Measurements from ENCODE around the gene ZBTB34. TPM values are rescaled to one million over a fixed set of nuclear protein-coding genes. Genes with fewer than 3 reads are reported as not detected.

ZBTB34 gene
- polyA plus RNA-seq, 3 donors from 2014 or later, result 0.96 to 1.2 TPM; not detected in 1

DNA sequence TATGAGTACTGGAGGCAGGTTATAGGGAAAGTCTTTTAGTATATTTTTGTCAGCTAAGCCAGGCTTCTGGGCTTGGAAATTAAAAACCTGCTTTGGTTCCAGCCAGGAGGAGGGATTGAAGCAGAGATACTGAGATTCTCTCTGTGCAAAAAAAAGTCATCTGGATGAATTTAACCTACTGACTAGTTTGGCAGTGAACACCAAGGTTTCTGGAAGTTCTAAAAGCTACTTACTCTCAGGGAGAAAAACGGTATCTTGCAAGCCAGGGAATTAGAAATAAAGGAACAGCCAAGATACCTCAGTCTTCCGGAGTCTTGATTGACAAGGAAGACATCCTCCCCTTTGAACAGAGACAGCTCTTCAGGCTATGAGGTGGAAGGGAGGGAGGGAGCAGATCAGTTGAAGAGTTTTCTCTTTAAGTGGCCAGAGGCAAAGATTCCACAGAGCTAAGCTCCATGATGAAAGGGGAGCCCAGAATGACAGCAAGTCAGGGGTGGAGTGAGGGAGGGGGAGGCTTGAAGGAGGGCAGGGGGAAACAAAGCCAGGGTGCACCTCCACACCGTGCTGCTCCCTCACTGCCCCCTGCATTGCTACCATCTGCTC lies 8.3 kb upstream of the ZBTB34 start:
- H3K4me3 Mint-ChIP-seq, result no peak overlapping the region
- no peak overlapping the region for H3K27ac Mint-ChIP-seq
- peaks cover 0 to 33% (median 4%) of the 10 kb centered on the region in 3 donors for H3K27me3 Mint-ChIP-seq (ENCODE audit: low read depth in 3 of 3)
- no peaks in the 10 kb centered on the region for H3K4me1 Mint-ChIP-seq
- H3K36me3 Mint-ChIP-seq, result no peaks in the 10 kb centered on the region
- no peaks in the 10 kb centered on the region for H3K9me3 Mint-ChIP-seq
- no peak for DNase-seq

DNA sequence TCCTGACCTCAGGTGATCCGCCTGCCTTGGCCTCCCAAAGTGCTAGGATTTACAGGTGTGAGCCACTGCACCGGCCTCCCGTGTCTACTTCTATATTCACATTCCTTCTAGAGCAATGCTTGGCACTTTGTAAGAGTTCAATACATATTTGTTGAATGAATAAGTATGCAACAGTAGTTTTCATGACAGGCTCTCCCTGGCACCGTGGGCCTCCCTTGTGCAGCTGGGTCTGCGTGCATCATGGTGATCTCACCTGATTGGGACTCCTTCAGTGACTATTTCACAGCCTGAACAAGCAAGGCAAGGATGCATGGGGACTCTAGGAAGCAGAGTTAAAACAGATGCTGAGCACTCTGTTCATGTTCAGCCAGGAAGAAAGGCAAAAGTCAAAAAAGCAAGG lies 6.8 kb upstream of the ZBTB34 start:
- no peak overlapping the region for H3K27ac Mint-ChIP-seq
- DNase-seq, result no peak
- no peaks in the 10 kb centered on the region for H3K36me3 Mint-ChIP-seq
- H3K27me3 Mint-ChIP-seq (ENCODE audit: low read depth in 3 of 3), result peaks cover 0 to 35% (median 7%) of the 10 kb centered on the region in 3 donors
- H3K4me1 Mint-ChIP-seq, result no peaks in the 10 kb centered on the region
- no peaks in the 10 kb centered on the region for H3K9me3 Mint-ChIP-seq
- H3K4me3 Mint-ChIP-seq, result no peak overlapping the region

DNA sequence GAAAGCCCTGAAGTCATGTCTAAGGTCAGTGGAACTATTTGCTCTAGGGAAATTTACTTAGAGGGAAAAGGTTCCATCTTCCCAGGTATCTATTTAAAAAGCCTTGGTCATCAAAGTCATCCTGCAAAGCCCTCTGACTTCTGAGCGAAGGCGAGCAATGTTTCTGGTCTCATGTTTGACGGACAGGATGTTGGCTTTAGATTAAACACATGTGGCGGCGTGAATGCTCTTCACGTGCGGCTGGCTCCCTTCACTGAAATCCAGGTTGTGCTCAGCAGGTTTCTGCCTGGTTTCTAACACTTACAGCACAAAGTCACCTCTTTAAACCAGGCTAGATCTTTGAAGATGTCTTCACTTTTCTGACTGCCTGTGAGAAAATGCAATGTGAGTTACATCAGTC lies 5.7 kb upstream of the ZBTB34 start:
- Mint-ChIP-seq H3K4me1 (peaks cover under 1 to 6% of the 10 kb centered on the region in 2 donors), H3K27me3 (ENCODE audit: low read depth in 3 of 3) (peaks cover 1 to 35% (median 7%) of the 10 kb centered on the region in 3 donors)
- DNase-seq, result no peak

DNA sequence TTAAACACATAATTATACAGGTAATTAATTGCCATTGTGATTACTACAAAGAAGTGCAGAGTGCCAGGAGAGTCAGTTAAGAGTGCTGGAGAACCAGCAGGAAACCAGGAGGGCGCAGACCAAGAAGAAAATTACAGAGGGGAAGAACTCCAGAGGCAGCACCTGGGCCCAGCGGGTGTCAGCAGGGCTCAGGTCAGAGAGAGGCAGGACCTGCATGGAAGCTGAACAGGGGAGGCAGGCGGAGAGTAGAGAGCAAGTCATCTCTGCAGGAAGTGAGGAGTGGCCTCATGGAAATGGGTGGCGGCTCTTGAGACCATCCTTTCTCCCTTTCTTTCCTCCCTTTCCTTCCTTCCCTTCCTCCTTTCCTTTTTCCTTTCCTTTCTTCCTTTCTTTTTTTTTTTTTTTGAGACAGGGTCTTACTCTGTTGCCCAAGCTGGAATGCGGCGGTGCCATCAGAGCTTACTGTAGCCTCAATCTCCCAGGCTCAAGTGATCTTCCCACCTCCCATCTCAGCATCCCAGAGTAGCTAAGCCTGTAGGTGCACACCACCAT lies 4.0 kb upstream of the ZBTB34 start:
- Mint-ChIP-seq H3K27ac (peak overlapping the region in 1 of 6 donors; percentile 46), H3K27me3 (ENCODE audit: low read depth in 3 of 3) (peaks cover 4 to 33% (median 8%) of the 10 kb centered on the region in 3 donors), H3K4me3 (no peak overlapping the region), H3K36me3 (no peaks in the 10 kb centered on the region), H3K9me3 (no peaks in the 10 kb centered on the region), H3K4me1 (peaks cover 6 to 12% of the 10 kb centered on the region in 2 donors)
- DNase-seq, result no peak

More for the DNA sequence above, 5.7 kb upstream of the ZBTB34 start:
- Mint-ChIP-seq H3K9me3 (no peaks in the 10 kb centered on the region), H3K4me3 (no peak overlapping the region), H3K36me3 (no peaks in the 10 kb centered on the region), H3K27ac (no peak overlapping the region)

DNA sequence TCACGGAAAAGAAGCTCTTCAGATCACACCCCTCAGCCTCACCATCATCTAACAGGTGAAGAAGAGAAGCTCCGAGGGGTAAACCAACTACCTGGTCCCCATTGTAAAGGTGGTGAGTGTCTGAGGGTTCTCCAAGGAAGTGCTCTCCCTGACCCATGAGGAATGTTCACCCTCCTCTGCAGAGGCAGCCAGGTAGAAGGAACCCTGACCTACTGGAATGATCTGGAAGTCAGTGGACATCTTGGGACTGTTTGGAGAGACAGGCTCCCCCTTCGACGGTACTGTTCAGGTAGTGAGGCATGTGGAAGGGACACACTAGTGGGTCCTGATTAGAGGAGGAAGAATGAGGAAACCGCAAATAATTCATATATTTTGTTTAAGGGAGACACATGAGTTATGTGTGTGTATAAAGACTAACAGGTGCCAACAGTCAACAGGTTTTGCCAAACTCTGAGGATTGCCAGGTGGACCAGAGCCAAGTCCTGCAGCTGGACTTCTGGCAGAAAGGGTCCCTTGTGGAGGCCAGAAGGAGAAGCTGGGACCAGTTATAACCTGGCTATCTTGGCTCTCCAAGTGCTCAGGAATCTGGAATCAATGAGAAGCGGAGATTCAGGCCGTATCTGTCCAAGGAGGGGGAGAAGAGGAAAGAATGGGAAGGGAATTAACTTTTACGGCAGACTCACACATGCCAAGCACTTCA lies 3.0 kb upstream of the ZBTB34 start:
- Mint-ChIP-seq H3K36me3 (no peaks in the 10 kb centered on the region), H3K4me1 (peaks cover 16 to 23% of the 10 kb centered on the region in 2 donors), H3K27me3 (ENCODE audit: low read depth in 3 of 3) (peaks cover 4 to 25% (median 10%) of the 10 kb centered on the region in 3 donors), H3K4me3 (peak overlapping the region in 2 of 5 donors; percentile 9 to 56), H3K27ac (no peak overlapping the region), H3K9me3 (no peaks in the 10 kb centered on the region)
- DNase-seq, result no peak

DNA sequence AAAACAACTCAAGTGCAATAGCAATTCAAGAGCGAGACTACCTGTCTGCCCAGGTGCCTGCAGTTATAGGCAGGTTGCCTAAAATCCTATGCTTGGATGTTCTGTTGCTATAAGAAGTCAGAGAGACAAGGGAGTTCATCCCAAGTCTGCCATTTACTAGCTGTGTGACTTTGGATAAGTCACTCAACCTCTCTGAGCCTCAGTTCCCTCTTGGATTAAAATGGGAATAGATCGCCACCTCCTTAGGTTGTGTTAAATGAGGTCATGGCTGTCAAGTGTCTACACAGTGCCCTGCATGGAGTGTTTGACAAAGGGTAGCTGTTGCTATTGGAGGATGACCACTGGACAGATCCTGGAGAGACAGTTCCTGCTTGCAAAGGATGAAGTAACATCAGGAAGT lies 1.3 kb upstream of the ZBTB34 start:
- Mint-ChIP-seq H3K27ac (peak overlapping the region in 4 of 6 donors; percentile 15 to 88 (median 60)), H3K9me3 (no peaks in the 10 kb centered on the region), H3K4me1 (peaks cover 24 to 40% of the 10 kb centered on the region in 2 donors), H3K36me3 (no peaks in the 10 kb centered on the region), H3K4me3 (peak overlapping the region; percentile 84 to 89 (median 84)), H3K27me3 (ENCODE audit: low read depth in 3 of 3) (peaks cover 4 to 15% (median 10%) of the 10 kb centered on the region in 3 donors)
- DNase-seq, result no peak

DNA sequence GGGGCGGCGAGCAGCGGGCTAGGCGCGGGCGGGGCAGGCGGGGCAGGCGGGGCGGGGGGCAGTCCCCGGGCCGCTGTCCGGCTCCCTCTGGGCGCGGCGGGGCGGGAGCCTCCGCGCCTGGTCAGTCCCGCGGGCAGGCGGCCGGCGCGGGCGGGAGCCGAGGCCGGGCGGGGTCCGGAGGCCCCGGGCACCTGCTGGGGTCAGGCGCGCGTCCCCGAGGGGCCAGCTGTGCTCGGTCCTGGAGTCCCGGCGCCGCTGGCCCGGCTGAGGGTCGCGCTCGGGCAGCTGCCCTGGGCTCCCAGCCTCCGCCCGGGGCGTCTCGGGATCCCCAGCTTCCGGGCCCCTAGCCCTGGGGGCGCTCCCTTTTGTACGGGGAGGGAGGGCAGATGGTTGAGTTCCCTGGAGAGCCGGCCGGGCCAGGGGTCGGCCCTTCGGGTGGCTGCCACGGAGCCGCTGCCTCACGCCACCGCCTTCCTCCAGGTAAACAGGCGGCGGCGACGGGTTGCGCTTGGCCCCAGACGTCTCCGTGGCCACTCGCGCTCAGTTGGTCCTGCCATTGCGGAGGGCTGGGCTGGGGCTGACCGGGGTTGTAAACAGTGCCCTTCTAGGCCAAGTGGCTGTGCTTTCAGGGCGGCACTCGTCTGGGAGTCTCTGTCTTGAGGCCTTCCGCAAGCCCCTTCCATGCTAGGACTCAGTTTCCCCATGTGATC lies 473 bp downstream of the ZBTB34 start:
- peaks cover 4 to 8% (median 8%) of the 10 kb centered on the region in 3 donors for H3K27me3 Mint-ChIP-seq (ENCODE audit: low read depth in 3 of 3)
- H3K4me1 Mint-ChIP-seq, result peaks cover 29 to 50% of the 10 kb centered on the region in 2 donors
- H3K4me3 Mint-ChIP-seq, result peak overlapping the region; percentile 87 to 96 (median 92)
- H3K9me3 Mint-ChIP-seq, result no peaks in the 10 kb centered on the region
- peaks cover 0 to 4% (median 0%) of the 10 kb centered on the region in 3 donors for H3K36me3 Mint-ChIP-seq
- H3K27ac Mint-ChIP-seq, result peak overlapping the region; percentile 69 to 94 (median 86)
- peak; percentile 18 to 23 (median 19) for DNase-seq

DNA sequence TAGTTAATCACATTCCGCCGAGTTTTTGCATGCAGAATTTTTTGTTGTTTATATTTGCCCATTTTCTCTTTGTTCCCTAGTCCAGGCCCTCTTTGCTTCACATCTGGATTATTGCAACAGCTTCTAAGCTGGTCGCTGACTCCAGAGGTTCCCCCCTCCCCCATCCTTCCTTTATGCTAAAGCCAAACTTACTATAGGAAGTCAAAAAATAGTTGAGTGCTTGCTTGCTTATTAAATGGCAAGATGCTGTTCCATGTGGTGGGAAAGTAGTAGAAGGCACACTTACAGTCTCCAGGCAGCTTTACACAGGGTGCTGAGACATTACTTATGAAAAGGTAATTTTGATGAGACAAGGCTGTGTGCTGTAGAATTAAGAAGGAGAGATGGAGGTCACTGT lies 1.3 kb downstream of the ZBTB34 start:
- peak overlapping the region; percentile 87 to 96 (median 92) for H3K4me3 Mint-ChIP-seq
- no peak for DNase-seq
- H3K27me3 Mint-ChIP-seq (ENCODE audit: low read depth in 3 of 3), result peaks cover 4 to 10% (median 4%) of the 10 kb centered on the region in 3 donors
- H3K4me1 Mint-ChIP-seq, result peaks cover 29 to 58% of the 10 kb centered on the region in 2 donors
- peaks cover 0 to 12% (median 3%) of the 10 kb centered on the region in 3 donors for H3K36me3 Mint-ChIP-seq
- peak overlapping the region; percentile 69 to 94 (median 86) for H3K27ac Mint-ChIP-seq
- no peaks in the 10 kb centered on the region for H3K9me3 Mint-ChIP-seq

DNA sequence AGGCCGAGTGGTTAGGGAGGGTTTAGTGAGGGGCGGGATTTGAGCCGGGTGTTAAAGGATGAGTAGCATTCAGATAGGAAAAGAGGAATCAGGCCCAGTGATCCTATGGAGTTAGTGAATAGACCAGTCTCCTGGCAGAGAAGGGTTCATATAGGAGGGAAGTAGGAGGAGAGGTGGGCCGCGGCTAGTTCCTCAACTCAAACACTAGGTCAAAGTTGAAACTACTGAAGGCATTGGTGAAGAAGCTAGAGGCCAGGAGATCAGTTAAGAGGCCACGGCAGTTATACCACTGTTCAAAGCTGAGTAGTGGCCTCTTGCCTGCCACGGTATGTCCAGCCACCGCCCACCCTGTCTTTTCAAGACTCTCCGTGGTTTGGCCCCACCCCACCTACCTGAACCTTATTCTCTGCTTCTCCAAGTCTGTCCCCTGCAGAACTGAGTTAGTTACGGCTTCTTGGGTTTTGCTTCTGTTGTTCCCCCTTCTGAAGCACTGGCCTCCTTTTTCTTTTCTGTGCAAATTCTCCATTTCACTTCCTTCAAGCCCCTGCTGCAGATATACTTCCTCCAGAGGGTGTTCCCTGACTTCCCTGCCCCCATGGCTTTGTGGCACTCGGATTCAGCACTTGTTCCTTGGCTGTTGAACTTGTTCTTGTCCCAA lies 1.8 kb downstream of the ZBTB34 start:
- Mint-ChIP-seq H3K4me1 (peaks cover 29 to 62% of the 10 kb centered on the region in 2 donors), H3K9me3 (no peaks in the 10 kb centered on the region), H3K27me3 (ENCODE audit: low read depth in 3 of 3) (peaks cover 4 to 10% (median 4%) of the 10 kb centered on the region in 3 donors), H3K27ac (peak overlapping the region; percentile 69 to 94 (median 86)), H3K36me3 (peaks cover 0 to 15% (median 7%) of the 10 kb centered on the region in 3 donors), H3K4me3 (peak overlapping the region; percentile 87 to 96 (median 92))
- DNase-seq, result no peak

DNA sequence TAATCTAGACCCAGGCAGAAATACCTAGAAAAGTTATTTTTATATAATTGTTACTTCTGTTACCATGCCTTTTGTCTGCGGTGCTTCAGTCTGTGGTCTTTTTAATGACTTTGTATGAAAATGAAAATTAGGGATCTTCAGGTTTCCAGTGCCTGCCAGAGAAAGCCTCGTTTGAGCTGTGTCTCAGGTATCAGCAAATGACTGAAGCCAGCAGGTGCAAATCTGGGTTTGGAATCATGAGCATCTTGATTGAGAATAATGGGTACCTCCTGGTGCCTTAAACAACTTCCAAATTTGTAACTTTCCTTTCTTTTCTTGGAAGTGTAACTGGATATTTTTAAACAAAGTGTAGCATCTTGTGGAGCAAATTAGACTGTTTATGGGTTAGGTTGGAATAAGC lies 4.3 kb downstream of the ZBTB34 start:
- Mint-ChIP-seq H3K27me3 (ENCODE audit: low read depth in 3 of 3) (peaks cover 0 to 8% (median 3%) of the 10 kb centered on the region in 3 donors), H3K36me3 (peaks cover 0 to 15% (median 7%) of the 10 kb centered on the region in 3 donors), H3K4me3 (no peak overlapping the region), H3K4me1 (peaks cover 41 to 80% of the 10 kb centered on the region in 2 donors), H3K9me3 (no peaks in the 10 kb centered on the region), H3K27ac (no peak overlapping the region)
- DNase-seq, result no peak

DNA sequence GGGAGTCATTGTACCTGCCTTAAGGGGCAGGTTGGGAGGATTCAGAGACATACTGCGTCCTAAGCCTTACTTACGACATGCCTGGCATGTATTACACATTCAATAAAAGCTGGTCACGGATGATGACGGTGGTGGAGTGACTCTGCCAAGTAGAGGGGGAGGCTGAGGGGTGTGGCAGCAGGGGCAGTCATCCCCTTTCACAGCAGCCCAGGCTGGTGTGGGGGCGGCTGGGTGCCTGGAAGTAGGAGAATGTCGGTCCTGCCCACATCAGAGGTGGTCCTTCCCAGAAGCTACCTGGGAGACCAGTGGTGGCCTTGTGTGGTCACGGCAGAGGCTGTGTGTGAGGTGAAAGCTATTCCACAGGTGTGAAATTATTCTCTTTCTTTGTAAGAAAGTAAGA lies 8.9 kb downstream of the ZBTB34 start:
- peaks cover 0 to 2% (median 0%) of the 10 kb centered on the region in 3 donors for H3K27me3 Mint-ChIP-seq (ENCODE audit: low read depth in 3 of 3)
- DNase-seq, result no peak
- H3K9me3 Mint-ChIP-seq, result no peaks in the 10 kb centered on the region
- H3K27ac Mint-ChIP-seq, result no peak overlapping the region
- peaks cover 26 to 64% of the 10 kb centered on the region in 2 donors for H3K4me1 Mint-ChIP-seq
- no peak overlapping the region for H3K4me3 Mint-ChIP-seq
- H3K36me3 Mint-ChIP-seq, result peaks cover 0 to 15% (median 7%) of the 10 kb centered on the region in 3 donors

DNA sequence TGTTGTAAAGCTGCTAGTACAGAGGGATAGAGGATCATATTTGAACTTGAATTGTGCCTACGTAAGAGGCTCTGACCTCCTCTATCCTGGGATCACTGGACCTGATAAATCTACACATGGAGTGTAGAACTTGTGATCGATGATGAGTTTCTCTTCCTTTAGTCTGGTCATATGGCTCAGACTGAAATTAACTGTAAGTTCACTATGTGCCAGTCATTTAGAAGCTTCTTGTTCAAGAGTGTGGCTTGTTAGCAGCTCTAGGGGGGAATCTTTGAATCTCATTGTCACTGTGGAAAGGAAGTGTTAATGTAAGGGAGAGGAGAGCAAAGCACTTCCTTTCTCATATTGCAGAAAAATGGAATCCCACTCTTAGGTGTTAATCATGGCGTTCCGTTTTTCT lies 12.1 kb downstream of the ZBTB34 start:
- H3K9me3 Mint-ChIP-seq, result no peaks in the 10 kb centered on the region
- no peaks in the 10 kb centered on the region for H3K36me3 Mint-ChIP-seq
- no peak overlapping the region for H3K4me3 Mint-ChIP-seq
- peak overlapping the region in 4 of 6 donors; percentile 19 to 61 (median 38) for H3K27ac Mint-ChIP-seq
- DNase-seq, result no peak
- H3K4me1 Mint-ChIP-seq, result peaks cover 40 to 70% of the 10 kb centered on the region in 2 donors
- peaks cover 0 to 2% (median 0%) of the 10 kb centered on the region in 3 donors for H3K27me3 Mint-ChIP-seq (ENCODE audit: low read depth in 3 of 3)
